GM12878 (cell line): ENCODE data around the gene AMBP.

Experiments used
- ASH2L ChIP-seq: fragments of 300-600, 200-600 bp; sonication (generic); IDR thresholded peaks from 2 replicates; pipeline ENCODE4 v1.6.1; 2017; ENCODE audit warnings: low read depth, mild to moderate bottlenecking, borderline replicate concordance
- BHLHE40 ChIP-seq, 2 experiments: fragments of 450-650 bp in 1 of 2; IDR thresholded peaks; 2 replicates each; pipeline ENCODE4 v1.6.1; 2011 to 2017; ENCODE audit warnings: low read depth in 2 of 2, borderline replicate concordance in 1 of 2, improper control_type of control experiment in 1 of 2, low read length in 1 of 2, mild to moderate bottlenecking in 1 of 2
- CTCF ChIP-seq, 3 experiments: IDR thresholded peaks in 2 of 3; conservative IDR thresholded peaks in 1 of 3; 2 replicates each; pipeline ENCODE4 v1.5.1; 2011; ENCODE audit warnings: low read depth in 3 of 3, low read length in 3 of 3, mild to moderate bottlenecking in 3 of 3, control low read depth in 2 of 3, moderate library complexity in 2 of 3, inconsistent platforms in 1 of 3, mixed read lengths in 1 of 3; ENCODE audit not compliant: control insufficient read depth in 2 of 3, insufficient read depth in 1 of 3; ENCODE audit errors: extremely low read depth in 1 of 3
- EGR1 ChIP-seq, 2 experiments: IDR thresholded peaks; 1 replicate in 1 of 2; 2 replicates in 1 of 2; pipeline ENCODE4 v1.6.1; 2011 to 2012; ENCODE audit warnings: low read depth in 2 of 2, low read length in 2 of 2, borderline replicate concordance in 1 of 2, mild to moderate bottlenecking in 1 of 2, moderate library complexity in 1 of 2
- ELK1 ChIP-seq: IDR thresholded peaks from 2 replicates; pipeline ENCODE4 v1.6.1; 2012; ENCODE audit warnings: low read depth, low read length, improper control_type of control experiment
- EP300 ChIP-seq, 2 experiments: fragments of 150-350 bp in 1 of 2; IDR thresholded peaks; 2 replicates each; pipeline ENCODE4 v1.6.1; 2011 to 2012; ENCODE audit warnings: low read depth in 2 of 2, low read length in 2 of 2, borderline replicate concordance in 1 of 2, improper control_type of control experiment in 1 of 2, inconsistent platforms in 1 of 2; ENCODE audit not compliant: control insufficient read depth in 1 of 2
- FOS ChIP-seq: IDR thresholded peaks from 3 replicates; pipeline ENCODE4 v1.6.1; 2011; ENCODE audit warnings: borderline replicate concordance; ENCODE audit not compliant: insufficient read length; ENCODE audit errors: extremely low read depth
- HDGF ChIP-seq: fragments of 450-650 bp; IDR thresholded peaks from 2 replicates; pipeline ENCODE4 v1.6.1; 2016; ENCODE audit warnings: antibody characterized with exemption
- NRF1 ChIP-seq: conservative IDR thresholded peaks from 2 replicates; pipeline ENCODE4 v1.6.1; 2011; ENCODE audit warnings: mild to moderate bottlenecking, low read depth, low read length, improper control_type of control experiment
- POLR2AphosphoS5 ChIP-seq: IDR thresholded peaks from 2 replicates; pipeline ENCODE4 v1.6.1; 2011; ENCODE audit warnings: mild to moderate bottlenecking, low read length, inconsistent platforms
- PRDM15 ChIP-seq: fragments of 450-650 bp; formaldehyde crosslinking; IDR thresholded peaks from 2 replicates; pipeline ENCODE4 v1.4.0; 2020; ENCODE audit warnings: mild to moderate bottlenecking, moderate library complexity
- SREBF2 ChIP-seq: IDR thresholded peaks from 2 replicates; pipeline ENCODE4 v1.6.1; 2012; ENCODE audit warnings: mild to moderate bottlenecking, low read length
- TF ChIP-seq, protein P1 (sequence below): IDR thresholded peaks from 2 replicates; pipeline ENCODE4 v1.6.1; 2012; ENCODE audit warnings: low read length, inconsistent platforms

- TF ChIP-seq BHLHE40 (IDR thresholded peaks at IDR 0.05; ENCODE audit: borderline replicate concordance in 1 of 2, low read depth in 2 of 2, low read length in 1 of 2): no peak
- TF ChIP-seq POLR2AphosphoS5: no peak
- TF ChIP-seq CTCF (IDR thresholded peaks at IDR 0.05 in 2 of 3, conservative IDR thresholded peaks at IDR 0.05 in 1 of 3; ENCODE audit: control insufficient read depth in 2 of 3, extremely low read depth in 1 of 3, insufficient read depth in 1 of 3, low read depth in 3 of 3, low read length in 3 of 3): no peak
- TF ChIP-seq EP300 (IDR thresholded peaks at IDR 0.05; ENCODE audit: borderline replicate concordance in 1 of 2, control insufficient read depth in 1 of 2, low read depth in 2 of 2, low read length in 2 of 2): no peak
- no peak for TF ChIP-seq FOS
- no peak for TF ChIP-seq ELK1
- TF ChIP-seq EGR1 (IDR thresholded peaks at IDR 0.05; ENCODE audit: borderline replicate concordance in 1 of 2, low read depth in 2 of 2, low read length in 2 of 2): no peak
- no peak for TF ChIP-seq NRF1
- TF ChIP-seq HDGF: no peak
- TF ChIP-seq, protein P1, sequence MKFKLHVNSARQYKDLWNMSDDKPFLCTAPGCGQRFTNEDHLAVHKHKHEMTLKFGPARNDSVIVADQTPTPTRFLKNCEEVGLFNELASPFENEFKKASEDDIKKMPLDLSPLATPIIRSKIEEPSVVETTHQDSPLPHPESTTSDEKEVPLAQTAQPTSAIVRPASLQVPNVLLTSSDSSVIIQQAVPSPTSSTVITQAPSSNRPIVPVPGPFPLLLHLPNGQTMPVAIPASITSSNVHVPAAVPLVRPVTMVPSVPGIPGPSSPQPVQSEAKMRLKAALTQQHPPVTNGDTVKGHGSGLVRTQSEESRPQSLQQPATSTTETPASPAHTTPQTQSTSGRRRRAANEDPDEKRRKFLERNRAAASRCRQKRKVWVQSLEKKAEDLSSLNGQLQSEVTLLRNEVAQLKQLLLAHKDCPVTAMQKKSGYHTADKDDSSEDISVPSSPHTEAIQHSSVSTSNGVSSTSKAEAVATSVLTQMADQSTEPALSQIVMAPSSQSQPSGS: no peak
- no peak for TF ChIP-seq ASH2L
- no peak for TF ChIP-seq PRDM15 (CRISPR knock-in tag)
- no peak for TF ChIP-seq SREBF2
Measured at GRCh38 chr9:114115654-114116125, 37.6 kb upstream of the AMBP start.
